GM12878 (cell line): ENCODE data around the gene UBAC2. TPM values are rescaled to one million over a fixed set of nuclear protein-coding genes. Genes with fewer than 3 reads are reported as not detected.

Experiments used
- CBX3 ChIP-seq: fragments of 200-600 bp; sonication (generic); IDR thresholded peaks from 2 replicates; pipeline ENCODE4 v1.6.1; 2016; ENCODE audit warnings: low read depth, borderline replicate concordance
- IKZF2 ChIP-seq, 2 experiments: fragments of 450-650 bp; IDR thresholded peaks; 2 replicates each; pipeline ENCODE4 v1.6.1; 2017; ENCODE audit warnings: mild to moderate bottlenecking in 2 of 2, moderate library complexity in 2 of 2
- JUNB ChIP-seq: IDR thresholded peaks from 2 replicates; pipeline ENCODE4 v1.6.1; 2016; ENCODE audit warnings: antibody characterized with exemption, mild to moderate bottlenecking
- KDM1A ChIP-seq: fragments of 200-600 bp; sonication (generic); IDR thresholded peaks from 2 replicates; pipeline ENCODE4 v1.6.1; 2016; ENCODE audit warnings: borderline replicate concordance
- MEF2A ChIP-seq: IDR thresholded peaks from 2 replicates; pipeline ENCODE4 v1.6.1; 2011; ENCODE audit warnings: low read depth, mild to moderate bottlenecking, low read length, moderate library complexity; ENCODE audit not compliant: insufficient read depth
- MTA3 ChIP-seq: IDR thresholded peaks from 2 replicates; pipeline ENCODE4 v1.6.1; 2012; ENCODE audit warnings: low read length, inconsistent platforms, borderline replicate concordance
- PAX8 ChIP-seq: fragments of 450-650 bp; IDR thresholded peaks from 2 replicates; pipeline ENCODE4 v1.6.1; 2017; ENCODE audit warnings: mild to moderate bottlenecking, moderate library complexity
- POU2F2 ChIP-seq: IDR thresholded peaks from 3 replicates; pipeline ENCODE4 v1.6.1; 2011; ENCODE audit warnings: low read depth, mild to moderate bottlenecking, low read length, borderline replicate concordance
- PRDM15 ChIP-seq: fragments of 450-650 bp; formaldehyde crosslinking; IDR thresholded peaks from 2 replicates; pipeline ENCODE4 v1.4.0; 2020; ENCODE audit warnings: mild to moderate bottlenecking, moderate library complexity
- RAD21 ChIP-seq: IDR thresholded peaks from 2 replicates; pipeline ENCODE4 v1.6.1; 2011; ENCODE audit warnings: mild to moderate bottlenecking, low read depth, low read length, moderate library complexity; ENCODE audit not compliant: insufficient read depth
- ZBED1 ChIP-seq: IDR thresholded peaks from 2 replicates; pipeline ENCODE4 v1.6.1; 2016; ENCODE audit warnings: borderline replicate concordance
- polyA plus RNA-seq, 11 experiments: library from polyadenylated mRNA; depleted of rRNA in 4 of 11; unstranded in 6 of 11; stranded (reverse) in 5 of 11; fragments of >200 nt; fragmentation: Nextera tagmentation in 4 of 11; fragmentation: Illumina TruSeq in 1 of 11; extraction: Ambion mirVana in 4 of 11; extraction: Trizol in 1 of 11; gene quantifications; 1 replicate in 1 of 11; 2 replicates in 10 of 11; pipeline versions ENCODE4 v1.2.1 to v1.2.3, GENCODE V29; 2011 to 2016; ENCODE audit warnings: inconsistent platforms in 2 of 11, missing spikeins in 2 of 11, low read depth in 1 of 11
- total RNA-seq, 4 experiments: library from RNA; depleted of rRNA in 3 of 4; stranded (reverse); fragments of >200 nt in 3 of 4; fragmentation: Illumina TruSeq in 1 of 4; extraction: Trizol in 1 of 4; gene quantifications; 2 replicates each; pipeline versions ENCODE4 v1.2.1 to v1.2.3, GENCODE V29; 2013 to 2021

UBAC2 gene
- total and polyA plus RNA-seq, 10 of the 15 experiments (the other 5 are each of a cell fraction or from before 2014, with no cell fraction given), result 3.0 to 54.6 (median 17.4) TPM

- TF ChIP-seq CBX3, result no peak
- no peak for TF ChIP-seq PRDM15
- TF ChIP-seq POU2F2, result no peak
- TF ChIP-seq PAX8, result no peak
- no peak for TF ChIP-seq IKZF2 (IDR thresholded peaks at IDR 0.05)
- TF ChIP-seq KDM1A, result no peak
- TF ChIP-seq MTA3, result no peak
- TF ChIP-seq JUNB, result no peak
- peak; percentile 93 for TF ChIP-seq RAD21
- no peak for TF ChIP-seq ZBED1
- TF ChIP-seq MEF2A, result no peak
Observed at GRCh38 chr13:99265821-99266426, 65.3 kb downstream of the UBAC2 start (continued).
